IPS DF 4.7 (cell line): ENCODE data around the gene URB2.
A peak's percentile ranks its signal among the peaks of the same experiment; 100 is the strongest.
"Not testable (repeated sequence)": the region's sequence is repeated elsewhere in the genome, so short reads cannot be mapped to it uniquely, and the experiment has no call there.

Source experiments
- DNase-seq: peaks from one replicate; pipeline ENCODE4 v3.0.0-alpha.2; 2013; ENCODE audit warnings: low spot score; ENCODE audit errors: extremely low read depth

Gene URB2

GRCh38 chr1:229690662-229691061 lies 64.6 kb downstream of the URB2 start:
- no peak for DNase-seq

DNA sequence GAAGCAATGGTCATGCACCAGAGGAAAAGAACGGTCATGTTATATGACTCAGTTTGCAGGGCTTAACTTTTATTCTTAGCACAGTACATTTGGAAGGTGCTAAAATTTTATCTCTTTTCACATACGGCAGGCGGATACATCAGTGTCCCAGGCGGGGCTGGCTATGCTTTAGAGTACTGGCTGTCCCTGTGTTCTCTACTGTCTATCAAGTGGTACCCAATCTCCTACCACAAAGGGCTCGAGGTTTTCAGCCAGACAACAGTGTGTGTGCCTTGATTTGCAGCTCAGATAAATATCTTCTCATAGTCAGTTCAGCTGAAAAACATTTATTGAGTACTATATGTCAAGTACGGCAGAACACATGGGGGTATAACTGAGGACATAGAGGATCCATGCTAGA lies 65.3 kb downstream of the URB2 start:
- DNase-seq = no peak

GRCh38 chr1:229693129-229693900 lies 67.3 kb downstream of the URB2 start:
- no peak for DNase-seq

- DNase-seq = no peak
Observed at GRCh38 chr1:229694053-229694693, 68.1 kb downstream of the URB2 start.

GRCh38 chr1:229696385-229696784 lies 70.3 kb downstream of the URB2 start:
- DNase-seq = peak; percentile 58

DNA sequence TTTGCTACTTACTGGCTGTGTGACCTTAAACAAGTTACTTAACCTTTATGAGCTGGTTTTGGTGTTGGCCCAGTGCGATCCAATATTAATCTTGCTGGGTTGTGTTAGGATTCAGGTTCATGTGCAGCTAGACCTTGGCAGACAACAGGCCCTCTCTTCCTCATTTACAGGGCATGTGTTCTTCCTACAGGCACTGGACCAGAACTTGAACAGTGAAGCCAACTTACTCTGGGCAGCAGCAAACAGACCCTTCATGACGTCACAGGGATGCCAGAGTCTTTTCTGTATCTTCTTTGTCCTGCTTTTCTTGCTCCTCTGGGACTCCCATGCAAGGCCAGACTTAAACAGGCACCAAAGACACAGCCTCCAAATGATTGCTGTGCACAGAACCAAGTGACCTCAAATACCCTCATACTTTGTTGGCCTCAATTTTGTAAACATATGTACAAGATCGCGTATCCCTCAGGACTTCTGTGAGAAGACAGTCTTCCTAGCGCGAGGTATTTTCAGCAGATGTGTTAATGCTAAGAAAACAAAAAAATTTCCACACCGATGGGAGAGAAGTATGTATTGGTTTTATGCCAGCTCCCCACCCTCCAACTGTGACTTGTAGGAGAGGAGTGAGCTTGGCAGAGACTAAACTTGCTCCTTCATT lies 73.7 kb downstream of the URB2 start:
- DNase-seq = no peak

DNA sequence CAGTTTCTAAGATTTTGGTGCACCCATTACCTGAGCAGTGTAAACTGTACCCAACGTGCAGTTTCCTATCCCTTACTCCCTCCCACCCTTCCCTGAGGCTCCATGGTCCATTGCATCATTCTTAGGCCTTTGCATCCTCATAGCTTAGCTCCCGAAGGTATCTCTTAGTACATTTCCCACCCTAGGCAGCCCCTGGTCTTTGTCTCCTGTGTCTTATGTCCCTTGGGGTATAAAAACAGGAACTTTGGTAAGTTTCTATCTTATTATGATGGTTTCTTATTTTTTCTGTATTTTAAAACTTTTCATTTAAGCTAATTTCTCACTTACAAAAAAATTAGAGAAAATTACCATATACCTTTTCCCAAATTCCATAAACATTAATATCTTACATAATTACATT lies 78.1 kb downstream of the URB2 start:
- no peak for DNase-seq

GRCh38 chr1:229705152-229705551 lies 79.1 kb downstream of the URB2 start:
- not testable (repeated sequence) for DNase-seq

GRCh38 chr1:229707127-229707526 lies 81.1 kb downstream of the URB2 start:
- DNase-seq = not testable (repeated sequence)

DNA sequence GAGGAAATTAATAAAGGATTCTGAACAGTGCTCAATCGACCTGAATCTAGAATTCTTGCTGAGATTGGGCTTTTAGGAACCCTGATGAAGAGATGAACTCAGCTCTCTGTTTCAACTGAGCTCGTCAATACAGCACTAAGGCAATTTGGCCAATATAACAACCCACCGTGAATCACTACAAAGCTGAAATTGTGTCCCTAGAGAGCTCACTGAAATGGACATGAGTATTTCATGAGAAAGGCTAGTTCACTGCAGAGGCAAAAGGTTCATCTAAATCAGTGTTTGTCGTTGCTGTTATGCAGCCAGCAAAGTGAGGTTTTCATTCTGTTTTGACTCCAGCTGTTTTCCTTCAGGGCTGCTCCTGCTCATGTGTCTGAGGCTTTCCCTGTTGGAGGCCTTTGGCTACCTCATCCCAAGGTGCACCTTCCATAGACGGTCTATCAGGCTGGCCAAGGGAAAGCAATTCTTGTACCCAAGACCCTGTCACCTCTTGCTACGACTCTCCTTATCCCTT lies 83.5 kb downstream of the URB2 start:
- no peak for DNase-seq
